ENCODE data around the gene MMP11.
A peak's percentile ranks its signal among the peaks of the same experiment; 100 is the strongest.
"Not testable (repeated sequence)": the region's sequence is repeated elsewhere in the genome, so short reads cannot be mapped to it uniquely, and the experiment has no call there.

Gene MMP11, protein sequence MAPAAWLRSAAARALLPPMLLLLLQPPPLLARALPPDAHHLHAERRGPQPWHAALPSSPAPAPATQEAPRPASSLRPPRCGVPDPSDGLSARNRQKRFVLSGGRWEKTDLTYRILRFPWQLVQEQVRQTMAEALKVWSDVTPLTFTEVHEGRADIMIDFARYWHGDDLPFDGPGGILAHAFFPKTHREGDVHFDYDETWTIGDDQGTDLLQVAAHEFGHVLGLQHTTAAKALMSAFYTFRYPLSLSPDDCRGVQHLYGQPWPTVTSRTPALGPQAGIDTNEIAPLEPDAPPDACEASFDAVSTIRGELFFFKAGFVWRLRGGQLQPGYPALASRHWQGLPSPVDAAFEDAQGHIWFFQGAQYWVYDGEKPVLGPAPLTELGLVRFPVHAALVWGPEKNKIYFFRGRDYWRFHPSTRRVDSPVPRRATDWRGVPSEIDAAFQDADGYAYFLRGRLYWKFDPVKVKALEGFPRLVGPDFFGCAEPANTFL

DNA sequence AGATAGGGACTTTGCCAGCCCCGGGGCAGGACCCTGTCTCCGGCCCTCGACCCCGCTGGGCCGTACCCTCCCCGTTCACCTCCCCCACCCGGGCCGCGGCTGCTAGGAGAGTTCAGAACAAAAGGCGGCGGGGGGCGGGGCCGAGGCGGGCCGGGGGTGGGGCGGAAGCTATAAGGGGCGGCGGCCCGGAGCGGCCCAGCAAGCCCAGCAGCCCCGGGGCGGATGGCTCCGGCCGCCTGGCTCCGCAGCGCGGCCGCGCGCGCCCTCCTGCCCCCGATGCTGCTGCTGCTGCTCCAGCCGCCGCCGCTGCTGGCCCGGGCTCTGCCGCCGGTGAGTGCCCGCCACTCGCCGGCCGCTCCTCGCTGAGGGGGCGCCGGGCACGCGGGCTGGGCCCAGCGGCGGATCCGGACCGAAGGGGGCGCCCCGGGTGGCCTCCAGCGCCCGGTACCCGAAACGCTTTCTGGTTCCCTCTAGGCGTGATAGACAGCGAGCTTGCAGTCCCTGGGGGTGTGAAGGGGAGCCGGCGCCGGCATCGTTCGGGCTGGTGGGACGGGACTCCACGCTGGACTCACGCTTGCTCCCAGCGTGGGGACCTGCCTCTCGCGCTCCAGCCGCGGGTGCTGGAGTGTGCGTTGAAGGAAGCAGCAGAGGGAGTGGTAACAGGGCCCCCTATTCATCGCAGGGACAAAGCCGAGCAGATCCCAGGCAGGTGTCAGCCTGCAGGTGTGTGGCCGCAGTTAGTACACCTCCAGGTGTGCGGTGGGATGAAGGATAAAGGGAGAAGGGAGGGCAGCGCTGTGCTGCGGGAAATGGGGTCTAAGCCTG is at the start of gene MMP11:
Gene MMP11, plus strand, starts transcription at position 201 of the 825 bp plus-strand sequence. Its CDS starts 22 bp downstream, at position 223.
- DNase-seq, result peak; percentile 37

DNA sequence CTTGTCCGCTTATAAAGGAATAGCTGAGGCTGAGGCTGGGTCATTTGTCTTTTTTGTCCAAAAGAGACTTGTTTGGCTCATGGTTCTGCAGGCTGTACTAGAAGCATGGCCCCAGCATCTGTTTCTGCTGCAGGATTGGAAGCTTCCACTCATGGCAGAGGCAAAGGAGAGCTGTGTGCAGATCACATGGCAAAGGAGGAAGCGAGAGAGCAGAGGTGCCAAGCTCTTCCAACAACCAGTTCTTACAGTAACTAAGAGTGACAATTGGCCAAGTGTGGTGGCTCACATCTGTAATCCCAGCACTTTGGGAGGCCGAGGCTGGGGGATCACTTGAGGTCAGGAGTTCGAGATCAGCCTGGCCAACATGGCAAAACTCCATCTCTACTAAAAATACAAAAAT is 44.5 kb upstream of the MMP11 start:
- not testable (repeated sequence) for DNase-seq

DNA sequence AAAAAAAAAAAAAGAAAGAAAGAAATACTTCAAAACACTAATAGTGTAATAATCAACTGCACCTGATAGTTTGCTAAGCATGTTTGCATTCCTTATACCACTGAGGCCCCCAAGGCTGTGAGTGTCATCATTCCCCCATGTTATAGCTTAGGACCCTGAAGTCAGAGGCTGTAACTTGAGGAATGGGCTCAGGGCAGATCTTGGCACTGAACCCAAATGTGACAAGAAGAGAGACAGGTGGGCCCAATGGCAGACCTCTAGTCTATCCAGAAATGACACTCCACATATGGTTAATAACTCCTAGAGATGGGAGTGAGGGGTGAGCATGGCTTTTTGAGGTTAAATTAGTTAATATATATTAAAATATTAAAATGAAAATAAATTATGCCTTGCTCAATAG is 35.0 kb upstream of the MMP11 start:
- no peak for DNase-seq

DNA sequence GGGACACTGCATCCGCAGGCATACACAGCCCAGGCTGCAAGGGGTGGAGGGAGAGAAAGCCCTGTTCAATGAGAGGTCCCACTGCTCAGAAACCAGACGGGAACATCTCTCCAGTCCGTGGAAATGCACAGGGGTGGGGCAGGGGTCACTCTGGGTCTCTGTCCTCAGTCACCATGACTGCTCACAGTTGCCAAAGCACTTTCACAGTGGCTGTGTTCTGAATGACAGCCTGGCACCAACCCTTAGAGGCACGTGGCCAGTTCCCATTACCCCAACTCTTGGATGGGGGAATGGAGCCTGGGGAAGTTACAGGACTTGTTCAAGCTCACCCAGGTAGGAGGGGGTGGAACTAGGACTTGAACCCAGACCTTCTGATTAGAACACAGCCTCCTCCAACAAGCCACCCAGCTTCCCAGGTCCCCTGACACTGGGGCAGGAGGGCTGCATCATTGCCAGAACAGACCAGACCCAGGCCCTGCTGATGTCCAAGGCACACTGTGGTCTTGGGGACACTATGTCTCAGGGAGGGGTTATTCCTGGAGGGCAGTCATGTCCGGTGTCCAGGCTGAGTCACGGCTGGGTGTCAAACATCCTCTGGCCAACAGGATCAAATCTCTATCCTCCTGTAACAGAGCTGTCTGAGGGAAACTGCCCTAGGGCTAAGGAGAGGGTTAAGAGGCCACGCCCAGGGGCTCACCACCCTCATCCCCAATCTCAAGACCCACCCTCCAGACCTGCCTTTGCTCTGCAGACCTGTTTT is 30.0 kb upstream of the MMP11 start:
- DNase-seq, result no peak

DNA sequence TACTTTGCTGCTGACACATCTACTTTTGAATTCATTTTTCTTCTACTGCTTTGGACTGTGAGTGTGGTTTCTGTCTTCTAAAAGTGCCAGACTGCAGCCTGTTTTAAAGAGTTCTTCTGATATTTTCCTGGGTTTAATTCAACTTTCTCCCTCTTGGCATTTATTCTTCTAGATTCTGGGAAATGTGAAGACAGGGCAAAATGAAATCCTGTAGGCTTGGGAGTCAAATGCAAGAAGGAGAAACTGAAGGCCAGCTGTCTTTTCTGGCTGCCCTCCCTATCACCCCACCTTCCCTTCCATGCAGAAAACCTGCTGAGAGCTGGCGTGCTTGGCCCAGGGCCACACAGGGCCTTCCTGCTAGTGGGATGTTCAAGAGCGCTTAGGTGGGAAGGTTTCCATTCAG is 29.3 kb upstream of the MMP11 start:
- DNase-seq, result no peak

DNA sequence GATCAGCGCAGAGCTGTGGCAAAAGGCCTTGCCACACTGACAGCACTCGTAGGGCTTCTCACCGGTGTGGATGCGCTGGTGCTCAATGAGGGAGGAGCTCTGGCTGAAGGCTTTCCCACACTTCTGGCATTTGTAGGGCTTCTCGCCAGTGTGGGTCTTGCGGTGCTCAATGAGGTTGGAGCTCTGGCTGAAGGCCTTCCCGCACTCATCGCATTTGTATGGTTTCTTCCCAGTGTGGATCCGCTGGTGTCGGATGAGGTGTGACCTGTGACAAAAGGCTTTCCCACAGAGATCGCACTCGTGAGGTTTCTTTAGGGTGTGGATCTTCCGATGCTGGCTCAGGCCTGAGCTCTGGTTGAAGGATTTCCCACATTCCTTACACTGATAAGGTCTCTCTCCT is 28.6 kb upstream of the MMP11 start:
- no peak for DNase-seq

DNA sequence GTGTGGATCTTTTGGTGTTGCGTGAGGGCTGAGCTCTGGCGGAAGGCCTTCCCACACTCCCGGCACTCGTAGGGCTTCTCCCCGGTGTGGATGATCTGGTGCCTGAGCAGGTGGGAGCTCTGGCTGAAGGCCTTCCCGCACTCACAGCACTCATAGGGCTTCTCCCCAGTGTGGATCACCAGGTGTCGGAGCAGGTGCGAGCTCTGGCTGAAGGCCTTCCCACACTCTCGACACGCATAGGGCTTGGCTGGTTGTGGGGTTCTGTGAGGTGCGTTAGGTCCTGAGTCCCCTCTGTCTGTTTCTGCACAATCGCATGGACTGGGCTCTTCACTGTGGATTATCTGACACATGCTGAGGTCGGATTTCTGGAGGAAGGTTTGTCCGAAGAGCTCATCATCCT is 28.2 kb upstream of the MMP11 start:
- DNase-seq, result no peak

DNA sequence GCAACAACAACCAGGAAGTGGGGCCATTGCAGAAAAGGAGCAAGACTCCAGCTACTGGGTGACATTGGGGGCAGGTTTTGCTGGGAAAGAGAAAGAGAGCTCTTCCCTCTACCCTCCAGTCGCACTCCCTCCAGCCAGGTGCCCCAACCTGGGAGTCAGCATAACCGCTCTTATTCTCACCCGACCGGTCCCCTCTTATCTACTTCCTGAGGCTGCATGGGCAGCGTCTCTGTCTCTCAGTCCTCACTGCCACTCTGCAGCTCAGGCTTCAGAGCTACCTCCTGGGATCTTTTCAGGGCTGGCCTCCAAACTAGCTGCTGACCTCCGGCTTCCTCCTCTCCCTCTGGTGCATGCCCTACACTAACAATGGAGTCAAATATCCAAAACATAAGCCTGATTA is 26.9 kb upstream of the MMP11 start:
- no peak for DNase-seq

DNA sequence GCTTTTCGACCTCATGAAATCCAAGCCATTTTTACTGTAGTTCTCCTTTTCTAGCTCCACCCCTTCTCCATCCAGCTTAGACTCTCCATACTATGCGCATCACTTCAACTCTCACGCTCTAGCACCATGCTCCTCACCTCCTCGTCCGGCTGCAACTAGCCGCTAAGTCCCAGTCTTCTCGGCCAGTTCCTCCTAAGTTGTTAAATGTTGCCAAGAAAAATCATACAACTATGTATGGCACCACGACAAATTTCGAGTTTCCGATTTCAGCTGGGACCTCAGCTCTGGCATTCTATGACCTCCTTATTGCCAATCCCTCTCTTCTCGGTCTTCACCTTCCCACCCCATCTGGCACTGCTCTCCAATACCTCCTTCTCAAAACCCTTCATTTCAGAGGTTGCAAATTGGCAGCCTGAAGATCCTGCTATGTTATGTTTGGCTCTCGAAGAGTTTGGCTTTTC is 22.8 kb upstream of the MMP11 start:
- no peak for DNase-seq

DNA sequence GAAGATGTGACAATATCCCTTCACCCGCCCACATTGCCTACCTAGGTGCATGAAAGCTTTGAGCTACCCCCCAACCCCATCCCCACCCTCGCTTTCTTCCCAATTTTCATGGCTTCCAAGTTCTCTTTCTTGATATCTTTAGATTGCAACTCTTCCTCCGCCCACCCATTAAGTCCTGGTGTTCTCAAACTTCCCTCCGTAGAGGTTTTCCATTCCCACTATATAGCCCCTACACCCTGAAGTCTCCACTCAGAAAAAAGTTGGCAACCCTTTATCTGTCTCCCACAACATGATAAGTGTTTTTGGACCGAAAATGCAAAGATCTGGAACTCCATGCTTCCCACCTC is 22.3 kb upstream of the MMP11 start:
- no peak for DNase-seq

DNA sequence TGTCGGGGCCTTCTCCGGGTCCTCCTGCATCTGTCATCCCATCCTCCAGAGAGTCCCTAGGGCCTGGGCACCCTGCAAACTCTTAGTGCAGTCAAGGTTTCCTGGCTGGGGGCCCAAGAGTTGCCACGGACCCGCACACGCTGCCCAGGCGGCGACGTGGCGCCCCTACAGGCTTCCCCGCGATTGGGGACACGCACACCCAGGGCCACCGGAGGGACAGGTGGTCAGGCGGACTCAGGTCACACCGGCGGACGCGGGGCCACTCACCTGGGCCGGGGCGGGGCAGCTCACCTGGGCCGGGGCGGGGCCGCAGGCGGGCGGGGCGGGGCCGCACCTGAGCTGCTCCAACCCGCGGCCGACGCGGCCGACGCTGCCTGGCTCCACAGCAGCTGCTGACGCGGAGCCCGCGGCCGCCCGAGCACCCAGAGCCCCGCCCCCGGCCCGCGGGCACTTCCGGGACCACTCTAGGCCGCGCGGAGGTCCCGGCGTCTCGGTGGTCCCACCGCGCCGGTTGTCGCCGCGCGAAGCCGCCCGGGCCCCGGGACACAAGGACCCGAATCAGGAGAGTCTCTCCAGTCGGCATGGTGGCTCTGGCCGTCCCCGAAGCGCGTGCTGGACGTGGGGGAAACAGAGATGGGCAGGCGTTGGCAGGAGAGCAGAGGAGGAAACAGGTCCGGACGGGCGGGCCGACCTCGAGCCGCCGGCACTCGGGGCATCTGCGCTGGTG is 21.8 kb upstream of the MMP11 start, which contains the start of gene ZNF70:
Gene ZNF70, minus strand, starts transcription at position 399 of the 727 bp plus-strand sequence. CDS start 5,972 bp downstream, outside the sequence.
- DNase-seq, result peak; percentile 78

DNA sequence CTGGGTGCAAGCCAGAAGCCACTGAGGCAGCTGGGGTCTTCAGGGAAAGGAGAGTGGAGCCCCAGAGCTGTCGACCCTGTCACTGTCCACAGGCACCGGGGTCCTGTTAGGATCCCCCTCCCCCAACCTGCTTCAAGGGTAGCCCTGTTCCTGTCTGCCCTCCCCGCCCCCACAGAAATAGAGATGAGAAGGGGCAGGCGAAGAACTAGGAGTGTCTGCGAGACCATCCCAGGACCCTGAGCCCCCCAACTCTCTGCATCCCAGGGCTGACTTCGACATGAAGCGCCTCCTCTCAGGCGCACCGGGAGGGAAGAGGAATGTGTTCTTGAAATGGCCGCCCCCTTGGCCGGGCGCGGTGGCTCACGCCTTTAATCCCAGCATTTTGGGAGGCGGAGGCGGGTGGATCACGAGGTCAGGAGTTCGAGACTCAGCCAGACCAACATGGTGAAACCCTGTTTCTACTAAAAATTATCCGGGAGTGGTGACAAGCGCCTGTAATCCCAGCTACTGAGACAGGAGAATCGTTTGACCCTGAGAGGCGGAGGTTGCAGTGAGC is 21.1 kb upstream of the MMP11 start:
- no peak for DNase-seq

DNA sequence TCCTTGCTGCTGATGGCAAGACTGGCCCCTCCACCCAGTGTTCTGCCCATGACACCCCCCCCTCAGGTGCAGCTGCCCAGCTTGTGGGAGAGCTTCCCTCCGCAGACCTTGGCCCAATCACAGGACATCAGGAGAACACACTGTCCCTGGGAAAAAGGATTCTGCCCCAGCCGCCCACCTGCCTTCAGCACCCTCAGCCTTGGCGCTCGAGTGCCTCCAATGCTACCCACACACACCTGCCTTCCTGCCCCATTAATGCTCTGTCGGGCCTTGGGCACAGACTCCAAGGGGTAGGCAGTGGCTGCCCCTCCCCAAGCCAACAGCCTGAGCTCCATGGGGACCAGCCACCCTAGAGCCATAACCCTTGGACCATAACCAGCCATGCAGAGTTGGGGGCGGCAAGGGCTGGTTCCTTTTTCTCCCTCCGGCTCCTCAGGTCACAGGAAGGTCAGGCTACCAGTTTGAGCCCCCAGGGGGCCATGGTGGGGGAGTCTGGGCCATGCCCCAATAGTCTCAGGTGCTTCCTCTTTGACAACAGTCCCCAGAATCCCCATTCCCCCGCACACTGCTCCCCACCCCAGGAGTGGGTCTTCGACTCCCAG is 20.5 kb upstream of the MMP11 start:
- DNase-seq, result no peak

DNA sequence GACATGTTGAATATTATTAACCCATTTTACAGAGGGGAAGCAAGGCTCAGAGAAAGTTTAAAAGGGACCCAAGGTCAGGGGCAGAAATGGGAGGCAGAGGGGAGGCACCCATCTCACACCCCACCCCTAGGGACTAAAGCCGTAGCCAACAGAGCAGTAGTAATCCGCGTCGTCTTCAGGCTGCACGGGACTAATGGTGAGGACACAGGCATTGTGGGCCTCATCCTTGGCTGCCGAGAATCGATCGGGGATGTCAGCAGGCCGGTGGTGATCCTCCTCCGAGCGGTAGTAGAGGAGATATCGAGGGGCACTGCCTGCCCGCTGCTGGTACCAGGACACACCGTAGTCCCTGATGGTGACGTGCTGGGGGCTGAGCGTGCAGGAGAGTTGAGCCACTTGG is 19.9 kb upstream of the MMP11 start:
- DNase-seq, result no peak

DNA sequence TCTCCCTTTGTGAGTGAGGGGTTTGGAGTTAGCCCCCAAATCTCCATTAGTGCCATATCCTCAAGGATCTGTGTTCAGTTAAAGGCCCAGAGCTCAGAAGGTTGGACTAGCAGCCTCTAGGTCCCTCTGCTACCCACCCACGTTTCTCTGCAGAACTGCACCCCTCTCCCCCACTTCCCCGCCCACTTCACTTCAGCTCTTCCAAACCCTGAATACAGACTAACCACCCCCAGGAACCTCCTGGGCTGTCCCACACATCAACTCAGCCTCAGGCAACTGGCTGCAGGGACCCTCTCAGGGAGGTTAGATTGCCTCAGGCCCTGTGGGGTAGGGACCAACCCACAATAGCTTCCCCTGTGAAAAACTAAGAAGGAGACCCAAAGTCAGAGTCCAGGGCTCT is 19.3 kb upstream of the MMP11 start:
- DNase-seq, result no peak

DNA sequence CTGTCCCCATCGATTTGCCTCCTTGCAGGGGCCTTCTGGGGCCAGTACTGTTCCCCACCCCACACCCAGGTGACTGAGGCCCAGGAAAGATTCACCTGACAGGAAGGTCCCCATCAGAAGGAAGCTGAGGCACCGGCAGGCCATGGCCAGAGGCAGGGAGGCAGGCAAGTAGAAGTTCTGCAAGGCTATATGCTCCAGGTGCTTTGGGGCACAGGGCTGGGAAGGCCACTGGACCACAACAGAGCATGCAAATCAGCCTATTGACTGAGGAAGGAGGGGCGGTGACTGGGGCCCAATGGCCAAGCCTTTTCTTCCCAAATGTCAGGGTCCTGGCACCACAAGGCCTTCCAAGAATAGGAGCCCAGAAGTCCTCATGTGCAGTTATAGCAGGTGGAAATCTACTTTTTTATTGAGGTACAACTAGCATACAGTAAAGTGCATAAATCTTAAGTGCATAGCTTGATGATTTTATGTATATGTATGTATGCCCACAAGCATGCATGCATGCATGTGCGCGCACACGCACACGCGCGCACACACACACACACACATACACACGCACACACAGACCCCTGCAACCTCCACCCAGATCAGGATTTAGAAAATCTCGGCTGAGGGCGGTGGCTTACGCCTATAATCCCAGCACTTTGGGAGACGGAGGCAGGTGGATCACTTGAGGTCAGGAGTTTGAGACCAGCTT is 18.3 kb upstream of the MMP11 start, which contains the start of gene VPREB3:
Gene VPREB3, minus strand, starts transcription at position 206 of the 700 bp plus-strand sequence. Its CDS starts 62 bp downstream, at position 144.
- DNase-seq, result no peak

DNA sequence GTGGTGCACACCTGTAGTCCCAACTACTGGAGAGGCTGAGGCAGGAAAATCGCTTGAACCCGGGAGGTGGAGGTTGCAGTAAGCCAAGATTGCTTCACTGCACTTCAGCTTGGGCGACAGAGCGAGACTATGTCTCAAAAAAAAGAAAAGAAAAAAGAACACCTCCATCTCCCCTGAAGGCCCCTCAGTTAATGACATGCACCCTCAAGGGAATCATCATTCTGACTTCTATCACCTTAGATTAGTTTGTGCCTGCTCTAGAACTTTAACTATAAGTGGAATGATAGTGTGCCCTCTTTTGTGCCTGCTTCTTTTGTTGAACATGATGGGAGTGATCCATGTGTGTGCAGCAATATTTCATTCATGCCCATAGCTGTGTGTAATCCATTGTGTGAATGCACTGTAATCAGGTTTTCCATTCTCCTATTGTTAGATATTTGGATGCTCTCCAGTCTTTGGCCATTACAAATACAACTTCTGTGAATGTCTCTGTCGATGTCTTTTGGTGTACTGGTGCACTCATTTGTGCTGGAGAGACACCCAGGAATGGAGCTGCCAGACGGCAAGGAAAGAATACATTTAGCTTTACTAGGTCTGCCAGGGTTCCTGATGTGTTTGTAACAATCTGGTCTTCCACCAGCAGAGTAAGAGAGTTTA is 17.5 kb upstream of the MMP11 start:
- no peak for DNase-seq

DNA sequence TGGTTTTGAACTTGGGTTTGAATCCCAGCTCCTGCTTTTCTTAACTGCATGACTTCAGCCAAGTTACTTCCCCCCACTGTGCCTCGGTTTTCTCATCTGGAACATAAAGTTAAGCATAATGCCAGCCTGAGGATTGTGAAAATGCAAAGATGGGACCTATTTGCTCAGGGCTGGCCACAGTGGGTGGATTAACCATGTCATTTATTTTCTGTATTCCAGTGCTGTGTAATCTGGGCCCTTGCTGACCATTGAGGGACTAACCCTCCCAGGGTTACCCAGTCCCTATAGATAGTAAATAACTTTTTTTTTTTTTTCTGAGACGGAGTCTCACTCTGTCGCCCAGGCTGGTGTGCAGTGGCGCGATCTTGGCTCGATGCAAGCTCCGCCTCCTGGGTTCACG is 16.9 kb upstream of the MMP11 start:
- DNase-seq, result no peak

DNA sequence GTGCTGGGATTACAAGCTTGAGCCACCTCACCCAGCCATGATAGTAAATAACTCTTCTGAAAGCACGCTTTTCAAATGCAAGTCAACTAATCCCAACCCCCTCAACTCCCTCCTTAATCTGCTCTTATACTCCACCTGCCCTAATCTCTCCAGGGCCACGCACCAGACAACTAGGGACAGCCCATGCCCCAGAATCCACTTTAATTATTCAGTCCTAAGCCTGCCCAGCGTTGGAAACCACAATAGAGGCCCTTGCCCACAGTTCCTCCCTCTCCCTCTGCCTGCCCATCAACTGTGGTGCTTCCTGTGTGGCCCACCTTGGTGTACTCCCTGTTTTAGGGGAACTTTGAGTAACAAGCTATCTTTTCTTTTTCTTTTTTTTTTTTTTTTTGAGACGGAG is 15.8 kb upstream of the MMP11 start:
- no peak for DNase-seq

DNA sequence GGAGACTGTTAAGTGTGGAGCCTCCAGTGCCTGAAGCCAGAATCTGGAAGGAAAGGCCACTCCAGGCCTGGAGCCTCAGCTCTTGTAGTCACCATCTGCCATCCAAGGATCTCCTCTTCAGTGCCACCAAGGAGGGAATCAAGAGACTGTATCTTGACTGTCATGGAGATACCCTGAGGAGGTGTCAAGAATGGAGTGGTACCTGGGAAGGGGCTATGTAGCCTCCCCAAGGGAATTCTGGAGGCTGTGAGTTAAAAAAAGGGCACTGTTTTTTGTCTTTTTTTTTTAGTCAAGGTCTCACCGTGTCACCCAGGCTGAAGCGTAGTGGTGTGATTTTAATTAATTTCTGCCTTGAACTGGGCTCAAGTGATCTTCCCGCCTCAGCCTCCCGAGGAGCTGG is 13.1 kb upstream of the MMP11 start:
- no peak for DNase-seq

All from activated effector memory CD4-positive, alpha-beta T cell treated with Interleukin-2 at 50 U/mL for 16 hours (primary cell).